Fibroblast of skin of right quadriceps (primary cell): ENCODE measurements around the gene TCF7L1.
"Not testable (repeated sequence)": the region's sequence is repeated elsewhere in the genome, so short reads cannot be mapped to it uniquely, and the experiment has no call there.

ENCODE experiments used
- DNase-seq: peaks from one replicate; pipeline ENCODE4 v3.0.0-alpha.2; 2013

TCF7L1 gene, protein sequence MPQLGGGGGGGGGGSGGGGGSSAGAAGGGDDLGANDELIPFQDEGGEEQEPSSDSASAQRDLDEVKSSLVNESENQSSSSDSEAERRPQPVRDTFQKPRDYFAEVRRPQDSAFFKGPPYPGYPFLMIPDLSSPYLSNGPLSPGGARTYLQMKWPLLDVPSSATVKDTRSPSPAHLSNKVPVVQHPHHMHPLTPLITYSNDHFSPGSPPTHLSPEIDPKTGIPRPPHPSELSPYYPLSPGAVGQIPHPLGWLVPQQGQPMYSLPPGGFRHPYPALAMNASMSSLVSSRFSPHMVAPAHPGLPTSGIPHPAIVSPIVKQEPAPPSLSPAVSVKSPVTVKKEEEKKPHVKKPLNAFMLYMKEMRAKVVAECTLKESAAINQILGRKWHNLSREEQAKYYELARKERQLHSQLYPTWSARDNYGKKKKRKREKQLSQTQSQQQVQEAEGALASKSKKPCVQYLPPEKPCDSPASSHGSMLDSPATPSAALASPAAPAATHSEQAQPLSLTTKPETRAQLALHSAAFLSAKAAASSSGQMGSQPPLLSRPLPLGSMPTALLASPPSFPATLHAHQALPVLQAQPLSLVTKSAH

DNA sequence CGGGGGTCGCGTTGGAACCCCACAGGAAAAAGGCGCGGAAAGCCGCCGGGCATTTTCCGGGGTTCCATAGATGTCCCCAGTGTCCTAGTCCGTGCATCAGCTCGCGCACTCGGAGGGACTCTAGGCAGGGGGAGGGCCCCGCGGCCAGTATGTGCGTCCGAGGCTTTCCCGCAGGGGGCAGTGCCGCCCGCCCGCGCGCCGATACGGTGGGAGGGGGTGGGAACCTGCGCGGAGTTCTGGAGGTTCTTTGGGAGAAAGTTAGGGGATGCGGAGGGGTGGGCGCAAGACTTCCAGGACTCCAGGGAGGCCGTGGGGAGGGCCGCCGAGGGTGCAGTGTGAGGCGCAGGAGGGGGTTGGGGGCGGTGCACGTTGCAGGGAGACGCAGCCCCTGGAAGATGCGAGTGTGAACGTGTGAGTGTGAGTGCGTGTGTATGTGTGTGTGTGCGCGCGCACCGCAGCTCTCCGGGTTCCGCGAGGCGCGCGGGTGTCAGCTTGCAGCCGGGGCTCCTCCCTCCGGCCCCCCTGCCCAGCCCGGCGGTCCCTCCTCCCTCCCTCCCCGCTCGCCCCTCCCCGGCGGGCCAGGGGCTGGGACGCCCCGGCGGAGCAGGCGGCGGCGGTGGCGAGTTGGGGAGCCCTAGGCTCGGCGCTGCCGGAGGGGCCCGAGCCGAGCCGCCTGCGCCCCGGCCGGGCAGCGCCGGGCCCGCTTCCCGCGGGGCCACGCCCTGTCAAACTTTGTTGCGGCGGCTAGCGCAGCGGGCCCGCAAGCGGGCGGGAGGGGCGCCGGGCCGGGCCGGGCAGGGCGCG, at the start of gene TCF7L1:
TCF7L1 (plus strand) TSS at position 559 of the 804 bp plus-strand sequence. CDS start 293 bp downstream, outside the sequence.
- peak; percentile 91 for DNase-seq

DNA sequence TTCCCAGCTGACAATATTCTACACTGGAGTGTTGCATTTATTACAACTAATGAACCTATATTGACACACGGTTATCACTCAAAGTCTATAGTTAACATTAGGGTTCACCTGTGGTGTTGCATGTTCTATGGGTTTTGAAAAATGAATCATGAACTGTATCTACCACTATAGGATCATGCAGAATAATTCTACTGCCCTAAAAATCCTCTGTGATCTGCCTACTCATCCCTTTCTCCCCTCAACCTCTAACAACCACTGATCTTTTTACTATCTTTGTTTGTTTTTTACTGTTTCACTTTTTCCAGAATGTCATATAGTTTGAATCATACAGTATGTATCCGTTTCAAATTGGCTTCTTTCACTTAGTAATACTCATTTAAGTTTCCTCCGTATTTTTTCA, 47.6 kb upstream of the TCF7L1 start:
- DNase-seq = no peak

DNA sequence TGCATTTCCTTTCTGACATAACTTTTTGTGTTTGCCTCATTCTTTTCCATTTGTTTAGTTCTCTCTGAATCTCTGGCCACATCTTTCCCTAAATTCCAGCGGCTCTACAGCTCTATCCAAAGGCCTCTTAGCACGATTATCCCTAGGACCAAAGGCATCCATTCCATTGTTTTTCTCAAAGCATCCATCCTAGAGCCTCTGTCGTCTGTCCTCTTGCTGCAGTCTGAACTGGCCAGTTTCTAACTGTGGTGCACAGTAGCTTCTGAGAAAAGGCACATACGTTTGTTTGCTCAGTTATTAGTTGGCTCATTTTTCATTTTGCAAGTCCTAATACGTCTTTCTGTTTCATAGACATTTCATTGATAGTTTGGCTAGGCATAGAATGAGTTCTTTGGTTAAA, 45.7 kb upstream of the TCF7L1 start:
- no peak for DNase-seq

DNA sequence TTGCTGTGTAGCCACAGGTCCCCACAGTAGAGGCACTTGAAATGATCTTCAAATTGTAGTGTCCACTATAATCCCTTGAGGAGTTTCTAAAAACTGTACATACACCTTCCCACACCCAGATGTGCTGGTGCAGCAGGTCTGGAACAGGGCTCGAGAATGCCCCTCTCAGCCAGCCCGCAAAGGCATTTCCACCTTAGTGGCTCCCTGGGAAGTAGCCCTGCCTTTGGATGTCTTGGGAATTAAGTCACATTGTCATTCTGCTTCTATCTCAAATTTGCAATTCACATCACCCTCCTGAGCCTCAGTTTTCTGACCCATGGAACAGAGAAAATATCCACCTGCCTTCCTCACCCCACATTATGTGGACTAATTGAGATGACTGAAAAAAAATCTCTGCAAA, 44.3 kb upstream of the TCF7L1 start:
- DNase-seq = no peak

DNA sequence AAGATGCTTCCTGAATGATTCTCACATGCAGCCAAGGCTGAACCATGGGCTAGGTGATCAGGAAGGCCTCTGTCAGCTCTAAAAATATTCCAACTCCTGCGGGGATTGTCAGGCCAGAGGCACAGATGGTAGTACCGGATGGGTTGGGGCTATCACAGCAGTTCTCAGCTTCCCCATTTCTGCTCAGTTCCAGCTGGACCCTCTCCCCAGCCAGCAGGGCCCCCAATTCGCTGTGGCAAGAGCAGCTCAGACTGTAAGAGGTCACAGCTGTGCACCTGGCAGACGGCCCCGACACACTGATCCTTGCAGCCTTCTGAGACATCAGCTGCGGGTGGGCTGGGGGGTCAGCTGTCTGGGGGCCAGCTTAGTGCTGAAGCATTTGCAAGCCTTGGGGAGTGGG, 43.6 kb upstream of the TCF7L1 start:
- no peak for DNase-seq

DNA sequence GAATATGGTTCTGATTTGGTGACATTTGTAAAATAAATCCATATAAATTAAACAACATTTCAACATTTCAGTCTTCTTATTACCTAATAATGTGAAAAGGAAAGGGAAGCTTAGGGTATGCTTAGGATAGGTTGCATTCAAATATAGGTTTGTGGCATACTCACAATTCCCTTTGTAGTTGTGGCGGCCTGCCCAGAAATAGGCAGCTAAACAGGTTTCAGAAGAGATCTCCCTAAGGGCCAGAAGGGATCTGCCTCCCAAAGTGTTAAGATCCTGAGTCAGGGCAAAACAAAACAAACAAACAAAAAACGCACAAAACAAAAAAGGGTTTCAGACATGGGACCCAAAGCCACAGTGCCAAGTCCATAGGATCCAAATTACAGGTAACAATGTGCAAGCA, 41.4 kb upstream of the TCF7L1 start:
- no peak for DNase-seq

DNA sequence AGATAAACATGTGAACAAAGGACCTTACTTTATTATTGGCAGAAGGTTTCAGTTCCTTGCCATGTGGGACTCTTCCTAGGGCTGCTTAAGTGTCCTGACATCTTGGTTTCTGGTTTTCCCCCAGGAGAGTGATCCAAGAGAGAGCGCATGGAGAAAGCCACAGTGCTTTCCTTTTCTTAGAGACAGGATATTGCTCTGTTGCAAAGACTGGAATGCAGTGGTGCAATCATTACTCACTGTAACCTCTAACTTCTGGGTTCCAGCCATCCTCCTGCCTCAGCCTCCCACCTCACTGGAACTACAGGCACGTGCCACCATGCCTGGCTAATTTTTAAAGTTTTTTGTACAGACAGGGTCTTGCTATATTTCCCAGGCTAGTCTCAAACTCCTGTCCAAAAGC, 38.1 kb upstream of the TCF7L1 start:
- peak; percentile 13 for DNase-seq

DNA sequence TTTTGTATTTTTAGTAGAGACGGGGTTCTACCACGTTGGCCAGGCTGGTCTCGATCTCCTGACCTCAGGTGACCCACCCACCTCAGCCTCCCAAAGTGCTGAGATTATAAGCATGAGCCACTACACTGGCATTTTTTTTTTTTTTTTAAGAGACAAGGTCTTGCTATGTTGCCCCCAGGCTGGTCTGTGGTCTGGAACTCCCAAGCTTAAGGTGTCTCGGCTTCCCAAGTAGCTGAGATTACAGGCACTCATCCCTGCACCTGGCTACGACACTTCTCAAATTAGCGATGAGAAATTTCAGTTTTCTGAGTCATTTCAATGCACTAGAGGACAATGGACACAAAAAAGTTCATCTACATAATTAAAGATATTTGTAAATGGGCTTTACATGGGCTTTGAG, 36.6 kb upstream of the TCF7L1 start:
- no peak for DNase-seq

DNA sequence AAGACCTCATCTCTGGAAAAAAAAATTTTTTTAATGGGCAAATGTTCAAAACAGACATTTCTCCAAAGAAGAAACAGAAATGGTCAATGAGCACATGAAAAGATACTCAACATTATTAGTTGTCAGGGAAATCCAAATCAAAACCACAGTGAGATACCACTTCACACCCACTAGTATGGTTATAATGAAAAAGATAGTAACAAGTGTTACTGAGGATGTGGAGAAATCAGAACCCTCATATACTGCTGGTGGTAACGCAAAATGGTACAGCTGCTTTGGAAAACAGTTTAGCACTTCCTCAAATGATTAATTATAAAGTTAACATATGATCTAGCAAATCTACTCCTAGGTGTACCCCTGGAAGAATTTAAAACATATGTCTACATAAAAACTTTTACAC, 29.0 kb upstream of the TCF7L1 start:
- no peak for DNase-seq

DNA sequence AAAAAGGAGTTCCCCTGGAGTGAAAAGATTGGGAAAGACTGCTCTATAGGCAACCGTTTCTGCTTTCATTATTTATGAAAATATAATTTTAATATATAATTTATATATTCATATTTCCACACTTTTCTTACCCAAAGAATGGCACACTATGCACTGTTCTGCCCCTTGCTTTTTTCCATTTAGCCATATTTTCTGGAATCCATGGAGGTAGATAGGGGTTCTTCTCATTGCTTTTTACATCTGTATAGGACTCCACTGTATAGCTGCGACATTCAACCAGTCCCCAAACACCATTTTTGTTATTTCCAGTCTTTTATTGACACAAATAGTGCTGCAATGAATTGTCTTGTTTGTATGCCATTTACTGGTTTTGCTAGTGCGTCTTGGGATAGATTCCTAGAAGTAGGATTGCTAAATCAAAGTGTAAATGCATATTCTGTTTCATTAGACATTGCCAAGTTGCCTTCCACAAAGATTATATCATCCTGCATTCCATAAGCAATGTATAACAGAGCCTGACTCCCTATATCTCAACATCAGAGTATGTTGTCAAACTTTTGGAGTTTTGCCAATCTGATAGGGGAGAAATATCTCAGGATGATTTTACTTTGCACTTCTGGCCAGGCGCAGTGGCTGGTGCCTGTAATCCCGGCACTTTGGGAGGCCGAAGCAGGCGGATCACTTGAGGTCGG, 26.6 kb upstream of the TCF7L1 start:
- DNase-seq = peak; percentile 91

DNA sequence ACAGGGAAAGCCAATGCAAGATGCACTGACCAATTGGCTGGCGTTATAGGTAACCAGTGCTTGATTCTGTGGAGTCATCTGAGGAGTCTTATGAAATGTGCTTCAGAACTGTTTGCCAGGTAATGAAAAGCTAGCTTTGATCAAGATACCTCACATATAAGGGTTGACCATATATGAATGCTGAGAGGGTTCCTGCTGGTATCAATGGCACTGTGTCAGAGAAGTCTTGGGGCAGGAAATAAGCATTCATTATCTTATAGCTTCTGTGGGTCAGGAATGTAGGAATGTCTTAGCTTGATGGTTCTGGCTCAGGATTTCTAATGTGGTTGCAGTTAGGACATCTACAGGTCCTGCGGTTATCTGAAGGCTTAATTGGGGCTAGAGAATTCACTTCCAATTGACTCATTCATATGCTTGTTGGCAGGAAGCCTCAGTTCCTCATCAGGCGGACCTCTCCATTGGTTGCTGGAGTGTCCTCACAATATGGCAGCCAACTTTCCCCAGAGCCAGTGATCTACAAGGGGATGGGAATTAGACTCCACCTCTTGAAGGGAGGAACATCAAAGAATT, 22.1 kb upstream of the TCF7L1 start:
- peak; percentile 41 for DNase-seq

DNA sequence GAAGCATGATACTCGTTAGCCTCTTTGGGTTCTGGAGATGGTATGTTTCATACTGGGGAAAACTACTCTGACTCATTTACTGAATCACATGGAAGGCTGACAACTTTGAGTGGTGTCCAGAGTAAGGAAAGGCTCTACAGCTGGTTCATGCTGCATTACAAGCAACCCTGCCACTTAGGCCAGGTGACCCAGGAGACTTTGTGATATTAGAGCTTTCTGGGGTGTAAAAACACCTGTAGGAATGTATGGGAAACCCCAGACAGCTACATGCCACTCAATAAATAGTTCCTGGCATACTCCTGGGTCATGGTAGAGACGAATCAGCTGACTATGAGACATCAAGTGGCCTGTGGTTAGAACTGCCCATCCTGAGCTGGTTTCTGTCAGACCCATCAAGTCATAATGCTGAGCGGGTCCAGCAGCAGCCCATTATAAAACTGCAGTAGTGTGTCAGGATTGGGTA, 21.3 kb upstream of the TCF7L1 start:
- peak; percentile 35 for DNase-seq

DNA sequence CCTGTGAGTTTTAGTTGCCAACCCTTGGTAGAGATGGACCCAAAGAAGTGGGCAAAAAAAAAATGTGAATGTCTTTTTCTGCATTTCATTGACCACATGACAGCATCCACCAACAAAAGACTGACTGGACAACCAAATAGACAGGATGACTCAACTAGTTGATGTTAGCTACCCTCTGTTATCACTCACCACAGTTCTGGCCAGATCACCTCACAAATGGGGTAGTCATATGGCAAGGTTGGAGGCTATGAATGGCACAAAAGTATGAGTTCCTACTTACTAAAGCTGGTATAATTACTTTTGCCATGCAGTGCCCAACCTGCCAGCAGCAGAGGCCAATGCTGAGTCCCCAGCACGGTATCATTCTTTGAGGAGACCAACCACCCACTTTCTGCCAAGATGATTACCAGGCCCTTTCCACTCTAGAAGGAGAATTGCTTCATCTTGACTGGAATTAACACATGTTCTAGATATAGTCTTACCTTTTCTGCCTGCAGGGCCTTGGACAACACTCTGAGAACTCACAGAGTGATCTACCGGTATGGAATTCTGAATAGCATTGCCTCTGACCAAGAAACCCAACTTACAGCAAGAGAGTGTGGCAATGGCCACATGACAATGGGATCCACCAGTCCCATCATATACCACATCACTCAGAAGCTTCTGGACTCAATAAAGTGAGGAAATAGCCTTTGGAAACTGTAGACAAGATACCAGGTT, 20.1 kb upstream of the TCF7L1 start:
- DNase-seq = no peak

DNA sequence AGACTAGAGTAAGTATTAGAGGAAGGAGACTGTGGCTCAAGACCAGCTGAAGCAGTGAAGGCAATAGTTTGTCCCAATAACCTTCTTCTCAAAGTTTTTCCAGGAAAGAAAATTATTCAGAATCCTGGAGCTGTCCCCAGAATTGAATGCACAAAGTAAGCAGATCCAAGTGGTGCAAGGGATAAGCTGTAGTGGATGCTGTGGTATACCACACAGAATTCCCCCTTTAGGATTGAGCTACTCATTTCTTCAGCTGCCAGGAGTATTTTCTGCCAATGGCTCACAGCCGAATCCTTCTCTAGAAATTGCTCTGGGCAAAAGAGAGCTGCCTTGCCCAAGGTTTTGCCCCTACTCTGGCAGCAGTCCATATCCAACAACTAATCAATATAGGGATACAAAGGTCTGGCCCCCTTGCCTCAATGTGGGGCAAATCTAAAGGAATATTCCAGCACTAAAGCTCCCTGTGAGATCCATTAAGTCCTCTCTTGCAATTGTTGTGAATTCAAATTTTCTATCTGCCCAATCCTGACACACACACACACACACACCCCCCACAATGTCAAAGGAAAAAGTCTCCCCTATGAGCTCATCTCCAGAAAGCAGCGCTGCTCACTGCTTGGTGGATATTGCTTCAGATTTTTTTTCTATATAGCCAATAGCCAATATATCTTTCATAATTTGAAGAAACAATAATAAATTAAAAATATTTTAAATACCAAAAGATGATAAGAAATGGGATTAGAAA, 18.4 kb upstream of the TCF7L1 start:
- DNase-seq = no peak

DNA sequence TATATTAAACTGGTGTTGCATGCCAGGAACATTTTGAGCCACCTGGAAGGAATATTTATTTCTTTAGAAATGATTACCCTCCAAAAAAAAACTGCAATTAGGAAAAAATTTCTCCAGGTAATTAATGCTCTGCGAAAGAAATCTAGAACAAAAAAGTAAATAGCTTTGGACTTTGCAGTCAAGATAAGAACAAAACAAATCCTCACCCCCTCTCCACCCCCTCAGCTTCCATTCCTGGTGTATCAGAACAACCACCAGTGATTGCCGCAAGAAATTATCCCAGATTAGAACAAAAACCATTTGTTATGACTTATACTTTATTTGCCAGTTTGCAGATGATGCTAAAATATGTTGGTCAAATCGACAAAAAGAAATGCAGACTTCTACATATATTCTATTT, 17.0 kb upstream of the TCF7L1 start:
- DNase-seq = no peak

DNA sequence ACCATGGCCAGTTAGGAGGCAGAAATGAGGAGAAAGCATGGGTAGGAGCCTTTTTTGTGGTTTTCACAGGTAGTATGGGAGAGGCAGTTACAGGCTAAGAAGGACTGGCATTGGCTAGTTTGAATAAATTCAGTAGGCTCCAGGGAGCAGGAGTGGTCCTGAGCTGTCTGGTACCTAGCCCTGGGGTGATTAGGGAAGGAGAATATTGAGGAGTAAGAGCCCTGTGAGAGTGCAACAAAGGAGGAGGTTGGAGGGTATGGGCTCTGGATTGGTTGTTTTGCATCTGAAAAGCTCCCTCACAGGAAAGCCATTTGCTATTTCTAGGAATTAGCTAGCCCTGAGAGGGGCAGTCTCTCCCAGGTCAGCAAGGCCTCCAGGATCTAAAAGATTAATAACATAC, 13.3 kb upstream of the TCF7L1 start:
- no peak for DNase-seq

DNA sequence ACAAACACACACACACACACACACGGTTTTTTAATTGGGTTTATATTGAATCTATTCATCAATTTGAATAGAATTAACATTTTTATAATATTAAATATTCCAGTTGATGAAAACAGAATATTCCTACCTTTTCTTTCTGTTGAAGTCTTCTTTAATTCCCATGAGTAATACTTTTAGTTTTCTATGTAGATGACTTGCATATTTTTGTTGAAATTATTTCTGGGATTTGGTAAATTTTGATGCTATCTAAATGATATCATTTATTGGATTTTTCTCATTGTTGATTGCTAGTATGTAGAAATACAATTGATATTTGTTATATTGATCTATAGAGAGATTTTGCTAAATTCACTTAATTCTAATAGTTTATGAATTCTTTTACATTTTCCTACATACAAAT, 12.8 kb upstream of the TCF7L1 start:
- DNase-seq = no peak

DNA sequence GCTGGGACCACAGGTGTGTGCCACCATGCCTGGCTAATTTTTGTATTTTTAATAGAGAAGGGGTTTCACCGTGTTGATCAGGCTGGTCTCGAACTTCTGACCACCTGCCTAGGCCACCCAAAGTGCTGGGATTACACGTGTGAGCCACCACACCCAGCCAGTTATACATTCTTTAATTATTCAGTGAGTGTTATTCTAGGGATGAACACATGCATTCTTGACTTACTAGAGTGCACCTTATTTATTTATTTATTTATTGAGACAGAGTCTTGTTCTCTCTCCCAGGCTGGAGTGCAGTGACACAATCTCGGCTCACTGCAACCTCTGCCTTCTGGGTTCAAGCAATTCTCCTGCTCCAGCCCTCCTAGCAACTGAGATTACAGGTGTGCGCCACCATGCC, 6.7 kb upstream of the TCF7L1 start:
- not testable (repeated sequence) for DNase-seq

DNA sequence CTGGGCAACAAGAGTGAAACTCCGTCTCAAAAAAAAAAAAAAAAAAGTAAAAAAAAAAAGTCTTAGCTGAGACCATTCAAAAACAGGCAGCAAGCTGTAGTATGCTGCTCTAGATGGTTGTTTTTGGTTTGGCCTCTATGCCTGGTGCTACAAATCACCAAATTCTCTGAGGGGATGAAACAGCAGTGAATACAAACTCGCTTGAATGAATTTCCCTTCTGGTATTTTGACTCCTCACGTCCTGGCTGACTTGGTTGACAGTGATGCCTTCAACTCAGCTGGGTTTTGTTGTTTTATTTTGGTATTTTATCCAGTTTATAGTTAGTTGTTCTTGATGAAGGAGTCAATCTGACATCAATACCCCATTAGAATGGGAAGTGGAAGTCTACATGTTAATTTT, 3.3 kb upstream of the TCF7L1 start:
- no peak for DNase-seq

DNA sequence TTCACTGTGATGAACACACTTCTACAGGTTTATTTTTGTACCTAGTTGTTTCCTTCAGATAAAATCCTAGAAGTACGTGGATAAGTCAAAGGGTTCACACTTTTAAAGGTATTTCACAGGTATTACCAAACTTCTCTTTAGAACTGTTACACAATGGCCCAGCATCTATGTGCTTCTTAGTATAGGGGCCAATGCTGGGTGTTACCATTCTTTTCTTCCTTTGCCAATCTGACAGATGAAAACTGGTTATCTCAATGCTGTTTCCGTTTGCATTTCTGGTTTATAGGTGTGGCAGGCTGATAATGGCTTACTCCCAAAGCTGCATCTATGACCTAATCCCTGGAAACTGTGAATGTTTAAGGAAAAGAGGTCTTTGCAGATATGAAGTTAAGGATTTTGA, 2.8 kb upstream of the TCF7L1 start:
- DNase-seq = no peak

DNA sequence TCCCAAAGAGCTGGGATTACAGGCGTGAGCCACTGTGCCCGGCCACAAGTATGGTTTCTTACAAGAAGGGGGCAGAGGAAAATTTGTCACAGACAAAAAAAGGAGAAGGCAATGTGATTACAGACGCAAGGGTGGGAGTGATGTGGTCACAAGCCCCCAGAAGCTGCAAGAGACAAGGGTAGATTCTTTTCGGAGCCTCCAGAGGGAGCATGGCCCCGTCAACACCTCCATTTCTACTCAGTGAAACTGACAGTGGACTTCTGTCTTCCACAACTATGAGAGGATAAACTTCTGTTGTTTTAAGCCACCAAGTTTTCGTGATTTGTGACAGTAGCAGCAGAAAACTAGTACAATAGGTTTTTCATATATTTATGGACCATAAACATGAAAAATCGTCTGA, 2.1 kb upstream of the TCF7L1 start:
- DNase-seq = peak; percentile 37
